DMS53 (cell line): ENCODE results near the gene TWIST2.

Experiments used
- DNase-seq: peaks from one replicate; lab custom pipeline; 2025; lab: John Stamatoyannopoulos, UW

The TWIST2 gene

DNA sequence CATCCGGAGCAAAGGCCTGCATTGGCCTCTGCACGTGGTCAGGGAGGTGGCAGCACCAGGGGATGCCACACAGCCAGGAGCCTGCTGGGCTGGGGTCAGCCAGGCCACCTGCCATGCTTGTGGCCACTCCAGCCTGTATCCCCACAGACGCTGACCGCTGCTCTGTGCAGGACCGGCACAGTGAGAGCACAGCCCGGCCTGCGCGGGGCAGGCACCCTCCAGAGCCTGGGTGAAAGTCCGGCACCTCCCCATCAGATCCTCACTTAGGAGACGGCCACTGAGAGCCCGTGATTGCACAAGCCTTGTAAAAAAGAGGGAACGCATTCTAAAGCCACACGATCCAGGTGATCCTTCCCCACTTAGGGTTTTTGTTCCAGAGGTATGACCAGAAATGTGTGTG, 42.2 kb downstream of the TWIST2 start:
- no peak for DNase-seq

- DNase-seq, result no peak
Measured at GRCh38 chr2:238890618-238891456, 43.0 kb downstream of the TWIST2 start.

GRCh38 chr2:238891457-238892203, 43.7 kb downstream of the TWIST2 start:
- no peak for DNase-seq

- DNase-seq, result no peak
Measured at GRCh38 chr2:238892204-238892500, 44.3 kb downstream of the TWIST2 start.

DNA sequence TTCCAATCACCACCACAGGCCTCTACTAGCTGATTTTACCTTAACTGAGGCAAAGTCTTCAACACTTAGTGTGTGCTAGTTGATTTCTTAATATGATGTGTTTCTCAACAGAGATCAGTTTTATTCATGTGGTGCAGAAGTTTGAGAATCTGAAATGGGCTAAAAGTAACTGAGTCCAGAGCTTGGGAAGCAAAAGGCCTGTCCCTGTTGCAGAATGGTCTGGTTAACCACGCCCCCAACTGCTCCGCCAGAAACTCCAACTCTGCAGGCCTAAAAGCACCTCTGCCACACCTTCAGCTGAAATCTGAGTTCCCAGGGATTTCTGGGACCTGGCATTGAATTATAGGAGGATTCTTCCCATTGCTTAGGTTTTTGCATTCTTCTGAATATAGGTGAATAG, 44.9 kb downstream of the TWIST2 start:
- no peak for DNase-seq

- DNase-seq, result no peak
Measured at GRCh38 chr2:238893349-238894000, 45.6 kb downstream of the TWIST2 start.

GRCh38 chr2:238894226-238894949, 46.5 kb downstream of the TWIST2 start:
- DNase-seq, result no peak

DNA sequence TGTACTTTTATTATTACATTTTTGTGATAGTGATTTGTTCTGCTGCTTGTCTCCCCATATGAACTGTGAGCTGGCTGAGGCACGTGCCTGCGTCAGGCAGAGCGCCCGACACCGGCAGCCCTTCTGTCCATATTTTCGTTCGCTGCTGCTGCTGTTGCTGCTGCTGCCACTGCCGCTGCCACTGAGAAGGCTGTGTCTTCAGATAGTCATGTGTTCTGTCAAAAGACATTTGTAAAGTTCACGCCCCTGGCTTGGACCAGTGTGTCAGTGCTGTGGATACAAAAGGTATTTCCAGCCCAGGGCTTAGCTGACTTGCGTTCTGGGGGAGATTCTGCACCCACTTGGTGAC, 47.0 kb downstream of the TWIST2 start:
- no peak for DNase-seq

DNA sequence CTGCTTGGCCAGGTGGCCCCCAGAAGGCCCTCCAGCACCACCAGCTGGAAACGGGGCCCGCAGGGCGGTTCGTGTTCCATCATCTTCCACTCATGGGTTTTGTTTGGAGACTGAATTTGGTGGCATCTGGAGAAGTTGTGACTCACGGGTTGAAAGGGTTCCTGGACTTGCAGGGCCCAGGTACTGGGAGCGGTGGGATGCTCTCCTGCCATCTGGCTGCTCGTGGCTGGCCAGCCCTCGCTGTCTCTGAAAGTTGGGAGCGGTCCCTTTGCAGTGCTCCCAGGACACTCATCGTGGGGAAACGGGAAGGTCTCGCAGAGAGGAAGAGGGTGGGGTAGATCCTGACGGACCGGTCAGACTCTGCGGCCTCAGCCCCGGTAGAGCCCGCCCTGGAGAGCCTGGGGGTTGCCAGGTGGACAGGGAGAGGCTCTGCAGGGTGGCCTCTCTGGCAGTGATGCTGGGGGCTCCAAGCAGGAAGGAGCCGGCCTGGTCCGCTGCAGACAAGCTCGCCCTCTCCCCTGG, 47.5 kb downstream of the TWIST2 start:
- no peak for DNase-seq

DNA sequence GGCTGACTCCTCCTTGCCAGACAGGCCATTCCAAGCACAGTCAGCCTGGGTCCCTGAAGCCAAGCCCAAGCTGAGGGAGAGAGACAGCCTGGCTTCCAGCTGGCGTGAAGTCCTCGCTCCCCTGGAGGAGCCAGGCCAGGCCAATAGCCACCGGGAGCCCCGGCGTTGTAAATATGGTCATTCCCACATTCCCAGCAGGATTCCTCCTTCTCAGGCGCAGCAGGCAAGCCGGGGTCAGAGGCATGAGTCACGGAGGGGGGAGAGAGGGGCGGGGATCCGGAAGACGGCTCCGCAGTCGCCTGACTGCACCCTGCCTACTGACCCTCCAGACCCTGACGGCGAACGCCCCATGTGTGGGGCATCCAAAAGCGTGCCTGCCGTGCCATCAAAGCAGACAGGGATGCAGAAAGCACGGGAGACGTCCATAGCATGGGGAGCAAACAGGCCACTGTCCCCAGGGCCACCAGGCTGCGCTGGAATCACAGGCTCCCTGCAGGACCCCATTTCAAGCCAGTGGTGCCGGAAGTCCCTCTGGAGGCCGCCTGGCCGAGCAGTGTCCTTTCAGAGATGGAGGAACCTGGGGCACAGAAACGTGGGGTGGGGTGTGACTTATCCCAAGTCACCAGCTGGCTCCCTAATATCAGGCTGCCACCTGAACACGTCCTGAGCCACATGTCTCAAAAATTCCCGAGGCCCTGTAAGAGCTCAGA, 48.2 kb downstream of the TWIST2 start:
- DNase-seq, result no peak

DNA sequence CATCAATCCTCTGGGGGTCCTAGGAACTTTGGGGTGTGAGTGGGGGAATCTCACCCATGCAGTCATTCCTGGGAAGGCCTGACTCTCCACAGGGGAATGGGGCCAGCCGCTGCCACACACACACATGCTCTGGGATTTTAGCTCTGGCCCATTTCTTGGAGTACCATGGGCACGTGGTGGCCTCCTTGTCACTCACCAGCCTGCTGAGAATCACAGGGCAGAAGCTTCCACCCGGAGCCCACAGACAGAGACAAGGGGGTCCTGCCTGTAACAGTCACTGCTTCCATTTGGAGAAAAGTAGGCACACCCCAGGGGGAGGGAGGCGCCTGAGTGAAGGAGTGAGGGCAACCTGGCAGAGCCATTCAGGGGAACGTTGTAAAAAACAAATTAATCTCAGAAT, 48.8 kb downstream of the TWIST2 start:
- DNase-seq, result no peak

- DNase-seq, result no peak
Measured at GRCh38 chr2:238897122-238897880, 49.4 kb downstream of the TWIST2 start.

DNA sequence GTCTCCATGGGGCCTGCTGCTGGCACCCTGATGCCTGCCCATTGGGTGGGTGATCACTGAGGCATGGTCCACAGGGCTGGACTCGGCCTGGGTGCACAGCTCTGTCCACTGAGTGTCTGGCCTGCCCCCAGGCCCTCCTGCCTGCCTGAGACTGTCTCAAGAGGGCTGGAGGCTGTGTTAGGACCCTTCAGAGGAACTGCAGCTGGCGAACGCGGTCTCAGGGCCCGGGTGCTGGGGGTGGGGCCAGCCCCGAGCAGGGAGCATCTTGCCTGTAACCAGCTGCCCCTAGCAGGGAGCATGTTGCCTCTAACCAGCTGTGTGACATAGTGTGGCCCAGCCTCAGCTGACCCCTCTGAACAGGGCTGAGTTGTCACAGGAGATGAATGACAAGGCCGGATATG, 50.0 kb downstream of the TWIST2 start:
- DNase-seq, result no peak

GRCh38 chr2:238898534-238899281, 50.8 kb downstream of the TWIST2 start:
- DNase-seq, result no peak

GRCh38 chr2:238899386-238899785, 51.5 kb downstream of the TWIST2 start:
- no peak for DNase-seq

GRCh38 chr2:238900511-238900910, 52.6 kb downstream of the TWIST2 start:
- no peak for DNase-seq

DNA sequence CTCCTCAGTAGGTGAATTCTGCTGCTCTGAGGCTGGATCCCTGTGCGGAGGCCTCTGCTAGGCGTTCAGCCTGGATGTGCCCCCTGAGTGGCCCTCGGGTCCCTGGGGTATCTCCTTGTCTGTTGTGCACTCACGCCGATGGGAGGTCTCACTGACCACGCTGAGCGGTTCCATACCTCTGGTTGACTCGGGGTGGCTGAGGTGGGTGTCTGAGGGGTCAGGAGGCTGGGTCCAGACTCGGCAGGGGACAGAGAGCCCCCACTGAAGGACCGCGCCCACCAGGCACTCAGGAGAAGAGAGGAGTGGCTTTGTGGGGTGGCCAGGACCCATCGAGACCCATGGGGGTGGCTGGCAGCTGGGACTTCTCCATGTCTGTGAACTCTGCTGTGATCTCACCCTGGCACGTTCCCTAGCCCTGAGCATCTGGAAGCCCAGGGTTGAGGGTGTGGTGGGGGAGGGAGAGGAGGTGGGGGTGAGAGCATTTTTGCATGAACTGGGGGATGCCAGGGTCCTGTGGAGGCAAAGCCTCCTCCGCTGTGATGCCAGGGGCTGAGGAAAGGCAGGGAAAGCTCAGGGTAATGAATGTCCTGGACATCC, 53.7 kb downstream of the TWIST2 start:
- DNase-seq, result no peak

- no peak for DNase-seq
Measured at GRCh38 chr2:238902285-238902684, 54.4 kb downstream of the TWIST2 start.

- no peak for DNase-seq
Measured at GRCh38 chr2:238903141-238903540, 55.3 kb downstream of the TWIST2 start.

DNA sequence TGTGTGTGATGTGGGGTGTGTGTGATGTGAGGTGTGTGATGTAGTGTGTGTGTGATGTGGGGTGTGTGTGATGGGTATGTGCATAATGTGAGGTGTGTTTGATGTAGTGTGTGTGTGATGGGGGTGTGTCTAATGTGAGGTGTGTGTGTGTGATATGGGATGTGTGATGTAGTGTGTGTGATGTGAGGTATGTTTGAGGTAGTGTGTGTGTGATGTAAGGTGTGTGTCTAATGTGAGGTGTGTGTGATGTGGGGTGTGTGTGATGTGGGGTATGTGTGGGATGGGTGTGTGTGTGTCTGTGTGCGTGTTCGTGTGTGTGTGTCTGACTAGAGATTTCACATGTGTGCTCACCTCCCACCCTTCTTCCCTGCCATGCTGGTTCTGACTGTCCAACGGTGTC, 56.3 kb downstream of the TWIST2 start:
- DNase-seq, result no peak
